Fibroblast of villous mesenchyme (primary cell): ENCODE results near the gene MITD1. TPM values are rescaled to one million over a fixed set of nuclear protein-coding genes. Genes with fewer than 3 reads are reported as not detected.
A peak's percentile ranks its signal among the peaks of the same experiment; 100 is the strongest.

Experiments
- DNase-seq: peaks from one replicate; pipeline ENCODE4 v3.0.0-alpha.2; 2010; ENCODE audit warnings: low read depth
- H3K4me3 ChIP-seq: 2 replicates; pipeline ENCODE4 v1.5.1; 2011; ENCODE audit warnings: low read depth, mild to moderate bottlenecking, low read length
- total RNA-seq: library from RNA; depleted of rRNA; stranded (reverse); fragments of >200 nt; gene quantifications from 2 replicates; pipeline ENCODE4 v1.2.3, GENCODE V29; 2012
- TF ChIP-seq, protein P1 (sequence below): IDR thresholded peaks from 2 replicates; pipeline ENCODE4 v1.5.1; 2012; ENCODE audit warnings: low read depth, mild to moderate bottlenecking, low read length; ENCODE audit not compliant: insufficient read depth

The MITD1 gene
- total RNA-seq, 1 donor = 23.3 TPM

- no peak for DNase-seq
- TF ChIP-seq, protein P1, sequence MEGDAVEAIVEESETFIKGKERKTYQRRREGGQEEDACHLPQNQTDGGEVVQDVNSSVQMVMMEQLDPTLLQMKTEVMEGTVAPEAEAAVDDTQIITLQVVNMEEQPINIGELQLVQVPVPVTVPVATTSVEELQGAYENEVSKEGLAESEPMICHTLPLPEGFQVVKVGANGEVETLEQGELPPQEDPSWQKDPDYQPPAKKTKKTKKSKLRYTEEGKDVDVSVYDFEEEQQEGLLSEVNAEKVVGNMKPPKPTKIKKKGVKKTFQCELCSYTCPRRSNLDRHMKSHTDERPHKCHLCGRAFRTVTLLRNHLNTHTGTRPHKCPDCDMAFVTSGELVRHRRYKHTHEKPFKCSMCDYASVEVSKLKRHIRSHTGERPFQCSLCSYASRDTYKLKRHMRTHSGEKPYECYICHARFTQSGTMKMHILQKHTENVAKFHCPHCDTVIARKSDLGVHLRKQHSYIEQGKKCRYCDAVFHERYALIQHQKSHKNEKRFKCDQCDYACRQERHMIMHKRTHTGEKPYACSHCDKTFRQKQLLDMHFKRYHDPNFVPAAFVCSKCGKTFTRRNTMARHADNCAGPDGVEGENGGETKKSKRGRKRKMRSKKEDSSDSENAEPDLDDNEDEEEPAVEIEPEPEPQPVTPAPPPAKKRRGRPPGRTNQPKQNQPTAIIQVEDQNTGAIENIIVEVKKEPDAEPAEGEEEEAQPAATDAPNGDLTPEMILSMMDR = no peak
- peak overlapping the region; percentile 100 for H3K4me3 ChIP-seq
These were observed 754 bp upstream of the MITD1 start for GRCh38 chr2:99181624-99182000.

DNA sequence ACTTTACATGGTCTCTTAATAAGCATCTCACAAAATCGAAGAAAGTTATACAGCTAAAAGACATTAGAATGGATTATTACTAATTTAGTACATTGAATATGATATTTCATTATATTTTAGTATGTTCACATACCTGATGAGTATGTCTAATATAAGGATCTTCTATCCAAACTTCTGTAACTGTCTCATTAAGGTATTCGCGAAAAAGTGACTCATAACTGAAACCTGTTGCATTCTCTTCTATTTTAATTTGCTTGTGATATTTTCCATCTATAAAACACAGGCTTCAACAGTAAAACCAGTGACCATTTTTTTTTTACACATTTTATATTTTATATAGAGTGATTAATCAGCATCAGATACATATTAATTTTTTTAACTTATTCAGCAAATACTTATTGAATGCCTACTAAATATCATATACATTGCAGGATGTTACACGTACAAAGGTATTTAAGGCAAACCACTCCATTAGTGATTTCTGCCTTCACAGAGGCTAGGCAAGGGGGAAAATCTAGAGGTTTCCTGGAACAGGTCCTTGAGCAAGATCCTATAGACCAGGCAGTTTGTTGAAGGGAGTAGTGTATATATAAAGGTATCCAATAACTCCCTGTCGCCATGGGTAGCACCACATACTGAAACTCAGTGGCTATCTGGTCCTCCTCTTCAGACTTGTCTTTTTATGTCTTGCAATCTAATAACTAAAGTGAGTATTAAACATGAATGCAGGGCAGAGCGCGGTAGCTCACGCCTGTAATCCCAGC lies 9.3 kb downstream of the MITD1 start:
- H3K4me3 ChIP-seq = no peak overlapping the region
- TF ChIP-seq, protein P1 = no peak
- DNase-seq = no peak

- TF ChIP-seq, protein P1 = no peak
- DNase-seq = no peak
- H3K4me3 ChIP-seq = no peak overlapping the region
These were observed 11.3 kb downstream of the MITD1 start for GRCh38 chr2:99169534-99169933.

GRCh38 chr2:99166218-99166617 lies 14.6 kb downstream of the MITD1 start:
- TF ChIP-seq, protein P1 = no peak
- no peak overlapping the region for H3K4me3 ChIP-seq
- no peak for DNase-seq

DNA sequence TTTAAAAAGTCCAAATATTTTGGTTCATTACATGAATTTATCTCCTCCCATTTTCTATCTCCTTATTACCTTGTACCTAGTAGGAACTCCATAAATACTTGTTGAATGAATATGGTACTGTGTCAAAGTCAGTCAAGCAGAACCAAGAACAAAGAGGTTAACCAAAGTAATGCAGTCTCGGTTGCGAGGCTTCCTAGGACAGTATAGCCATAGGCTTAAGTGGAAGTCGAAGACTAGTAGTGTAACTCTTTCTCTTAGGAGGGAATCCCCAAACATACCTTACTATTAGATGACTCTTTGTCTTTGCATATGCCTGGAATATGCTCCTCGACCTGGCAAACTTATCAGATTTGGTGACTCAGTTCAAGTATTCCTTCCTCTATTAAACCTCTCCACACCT lies 21.3 kb downstream of the MITD1 start:
- H3K4me3 ChIP-seq = no peak overlapping the region
- no peak for DNase-seq
- TF ChIP-seq, protein P1 = no peak

- no peak for DNase-seq
- no peak overlapping the region for H3K4me3 ChIP-seq
- TF ChIP-seq, protein P1 = no peak
These were observed 22.3 kb downstream of the MITD1 start for GRCh38 chr2:99158599-99158998.

- DNase-seq = no peak
- TF ChIP-seq, protein P1 = no peak
- no peak overlapping the region for H3K4me3 ChIP-seq
These were observed 24.0 kb downstream of the MITD1 start for GRCh38 chr2:99156891-99157290.
